Heart left ventricle (tissue), 16 donors: ENCODE results near the gene AFF1. TPM values are rescaled to one million over a fixed set of nuclear protein-coding genes. Genes with fewer than 3 reads are reported as not detected.

Experiments
- ATAC-seq, 4 donors: fragments of 200-7000 bp; cut with Tn5 transposase; one replicate each; pipeline ENCODE4 v1.9.1; 2020 to 2022; ENCODE audit warnings: moderate library complexity in 4 of 4, mild to moderate bottlenecking in 3 of 4, moderate number of reproducible peaks in 1 of 4
- DNase-seq, 5 donors: peaks; one replicate each; pipeline ENCODE4 v3.0.0-alpha.2; 2020
- H3K27ac ChIP-seq, 12 donors: fragments of 200-600 bp; sonication (generic) in 4 of 12; one replicate each; pipeline versions ENCODE4 v1.5.0 to v1.8.0; 2016 to 2022; ENCODE audit warnings: mild to moderate bottlenecking in 2 of 12
- H3K27me3 ChIP-seq, 9 donors: fragments of 200-600 bp; sonication (generic) in 2 of 9; one replicate each; pipeline versions ENCODE4 v1.5.1 to v1.8.0; 2016 to 2022; ENCODE audit warnings: mild to moderate bottlenecking in 3 of 9
- H3K36me3 ChIP-seq, 9 donors: fragments of 200-600 bp; sonication (generic) in 2 of 9; one replicate each; pipeline versions ENCODE4 v1.5.0 to v1.8.0; 2018 to 2022; ENCODE audit warnings: mild to moderate bottlenecking in 2 of 9
- H3K4me1 ChIP-seq, 12 donors: fragments of 200-600 bp; sonication (generic) in 4 of 12; one replicate each; pipeline versions ENCODE4 v1.5.0 to v1.8.0; 2016 to 2022; ENCODE audit warnings: mild to moderate bottlenecking in 3 of 12
- H3K4me3 ChIP-seq, 12 donors: fragments of 200-600 bp; sonication (generic) in 4 of 12; one replicate each; pipeline versions ENCODE4 v1.5.0 to v1.8.0; 2017 to 2022; ENCODE audit warnings: mild to moderate bottlenecking in 9 of 12, moderate library complexity in 4 of 12
- H3K9me3 ChIP-seq, 12 donors: fragments of 200-600 bp; sonication (generic) in 4 of 12; one replicate each; pipeline versions ENCODE4 v1.5.0 to v1.8.0; 2016 to 2022; ENCODE audit warnings: mild to moderate bottlenecking in 1 of 12
- POLR2A ChIP-seq, 2 donors: fragments of 450-650 bp; IDR thresholded peaks; one replicate each; pipeline ENCODE4 v1.6.1; 2017; ENCODE audit warnings: antibody characterized with exemption in 2 of 2, mild to moderate bottlenecking in 2 of 2, moderate library complexity in 2 of 2
- WGBS, 4 donors: extraction: QIAGEN DNeasy Blood & Tissue Kit in 2 of 4; methylation state at CpG; one replicate each; pipeline versions ENCODE4 v1.1.5 to v1.1.7; 2013 to 2018; 5-methylcytosine and 5-hydroxymethylcytosine counted together
- intact Hi-C, 10 donors: fragments of 100-400 bp; cut with DNase I; formaldehyde crosslinking; loops; one replicate each; pipeline versions ENCODE4 v1.11.1 to v1.14.2; 2022
- polyA plus RNA-seq, 2 donors: library from polyadenylated mRNA; stranded (reverse); fragments of 200-250 nt; gene quantifications; one replicate each; pipeline ENCODE4 v1.2.3, GENCODE V29; 2013
- total RNA-seq, 9 donors: library from RNA; depleted of rRNA in 2 of 9; stranded (reverse); fragments of >200 nt in 2 of 9; fragmentation: NEBNext Ultra II Directional in 3 of 9; extraction: Animal tissue kit (Norgen Biotek cat#: 25700) in 3 of 9; gene quantifications; one replicate each; pipeline versions ENCODE4 v1.1.0 to v1.2.4, GENCODE V29; 2016 to 2023
- TF ChIP-seq, protein P1 (sequence below), 12 donors: fragments of 200-600 bp; sonication (generic) in 4 of 12; IDR thresholded peaks; one replicate each; pipeline versions ENCODE4 v1.5.0 to v1.8.0; 2018 to 2022; ENCODE audit warnings: antibody characterized with exemption in 12 of 12, mild to moderate bottlenecking in 5 of 12
- donor health status: ischemic (EF 13 %, LVEDD 7.1; RV severe dilation, severe dysfunction).
- donor health status: healthy with polysubstance abuse.
- donor health status: DM: no; HTN: yes; CAD: no.
- donor health status: DM: no; HTN: no; CAD: no.
- donor health status: ischemic (EF 25% LVEDD 6.9; RV normal size, moderate dysfunction).
- donor health status: ischemic (EF 25% LVEDD 5.7; RV mildly dilated, moderate dysfunction).
- donor health status: healthy.
- donor health status: DM: yes; HTN: yes; CAD: no.
- donor health status: ischemic (EF 35%, LVEDD 5.7; RV mildly dilated, moderate dysfunction).
- donor health status: nonischemic (EF 11% LVEDD 7.7; RV severe dilation, severe dysfunction).
- donor health status: DM: yes; HTN: yes; CAD: no.
- donor health status: PGD.
- donor health status: ischemic (EF 29% LVEDD 5.4; RV normal size, mild dysfunction).
- donor health status: nonischemic (EF 23%, LVEDD 6.1; RV moderate dilation, normal function).

AFF1 gene
- total and polyA plus RNA-seq, 11 donors, result 51.8 to 96.5 (median 72.8) TPM

DNA sequence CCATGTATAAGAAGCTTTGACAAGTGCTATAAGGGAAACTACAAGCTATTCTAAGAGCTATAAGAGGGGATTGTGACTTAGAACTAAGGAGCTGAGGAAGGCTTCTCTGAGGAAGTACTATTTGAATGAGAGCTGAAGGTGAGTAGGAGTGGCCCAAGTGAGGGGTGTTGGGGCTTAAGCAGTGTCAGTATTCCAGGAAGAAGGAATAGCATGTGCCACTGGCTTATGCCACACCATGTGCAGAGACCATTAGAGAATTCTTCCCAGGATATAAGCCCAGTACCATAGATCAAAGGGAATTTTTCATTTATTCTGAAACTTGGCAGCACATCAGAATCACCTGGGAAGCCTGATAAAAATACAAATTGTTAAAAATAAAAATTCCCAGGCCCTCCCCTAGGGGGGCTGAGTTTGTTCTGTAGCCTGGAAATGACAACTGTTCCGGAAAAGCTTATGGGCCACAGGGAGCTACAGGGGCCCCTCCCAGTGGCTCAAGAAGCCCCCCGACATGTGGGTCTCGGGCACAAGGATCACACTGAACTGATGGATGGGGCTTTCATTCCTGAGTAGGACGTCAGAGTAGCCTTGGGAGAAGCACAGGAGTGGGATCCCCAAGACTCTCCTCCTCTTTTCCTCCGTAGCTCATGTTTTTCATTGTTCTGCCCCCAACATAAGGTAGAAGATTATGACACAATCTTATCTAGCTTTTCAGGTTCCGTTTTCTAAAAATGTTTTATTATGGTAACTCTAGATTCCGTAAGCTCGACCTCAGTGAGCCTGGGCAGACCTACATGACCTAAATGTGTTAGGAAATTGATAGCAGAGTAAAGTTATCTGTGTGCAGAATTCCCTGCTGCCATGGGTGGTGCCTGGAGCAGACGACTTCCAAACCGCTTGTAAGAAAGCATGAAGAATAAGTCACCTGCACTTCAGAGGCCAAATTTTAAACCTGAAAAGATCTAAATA, 119.3 kb downstream of the AFF1 start:
- H3K27ac ChIP-seq, result peak overlapping the region; percentile 44 to 84 (median 69)
- peak overlapping the region in 2 of 12 donors; percentile 6 to 20 for H3K4me3 ChIP-seq
- intact Hi-C loops, result loop anchor here in 1 of 10 donors (2.0 kb wide), 1 partner anchor 47 kb away; no protein-coding TSS in a partner anchor
- H3K36me3 ChIP-seq, result peaks cover 0 to 11% (median 0%) of the 10 kb centered on the region in 9 donors
- DNase-seq (no peak), ATAC-seq (peak in 3 of 4 donors; percentile 16 to 55 (median 47))
- H3K27me3 ChIP-seq, result no peaks in the 10 kb centered on the region
- H3K4me1 ChIP-seq, result peaks cover 18 to 100% (median 83%) of the 10 kb centered on the region in 12 donors
- H3K9me3 ChIP-seq, result no peaks in the 10 kb centered on the region
- TF ChIP-seq, protein P1, sequence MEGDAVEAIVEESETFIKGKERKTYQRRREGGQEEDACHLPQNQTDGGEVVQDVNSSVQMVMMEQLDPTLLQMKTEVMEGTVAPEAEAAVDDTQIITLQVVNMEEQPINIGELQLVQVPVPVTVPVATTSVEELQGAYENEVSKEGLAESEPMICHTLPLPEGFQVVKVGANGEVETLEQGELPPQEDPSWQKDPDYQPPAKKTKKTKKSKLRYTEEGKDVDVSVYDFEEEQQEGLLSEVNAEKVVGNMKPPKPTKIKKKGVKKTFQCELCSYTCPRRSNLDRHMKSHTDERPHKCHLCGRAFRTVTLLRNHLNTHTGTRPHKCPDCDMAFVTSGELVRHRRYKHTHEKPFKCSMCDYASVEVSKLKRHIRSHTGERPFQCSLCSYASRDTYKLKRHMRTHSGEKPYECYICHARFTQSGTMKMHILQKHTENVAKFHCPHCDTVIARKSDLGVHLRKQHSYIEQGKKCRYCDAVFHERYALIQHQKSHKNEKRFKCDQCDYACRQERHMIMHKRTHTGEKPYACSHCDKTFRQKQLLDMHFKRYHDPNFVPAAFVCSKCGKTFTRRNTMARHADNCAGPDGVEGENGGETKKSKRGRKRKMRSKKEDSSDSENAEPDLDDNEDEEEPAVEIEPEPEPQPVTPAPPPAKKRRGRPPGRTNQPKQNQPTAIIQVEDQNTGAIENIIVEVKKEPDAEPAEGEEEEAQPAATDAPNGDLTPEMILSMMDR (IDR thresholded peaks at IDR 0.05), result peak in 7 of 12 donors; percentile 2 to 21 (median 10)
- no peak for TF ChIP-seq POLR2A (IDR thresholded peaks at IDR 0.05)
- WGBS, 4 donors, result 28 to 39% (median 35%) methylated on average over 10 of the region's 10 CpGs

DNA sequence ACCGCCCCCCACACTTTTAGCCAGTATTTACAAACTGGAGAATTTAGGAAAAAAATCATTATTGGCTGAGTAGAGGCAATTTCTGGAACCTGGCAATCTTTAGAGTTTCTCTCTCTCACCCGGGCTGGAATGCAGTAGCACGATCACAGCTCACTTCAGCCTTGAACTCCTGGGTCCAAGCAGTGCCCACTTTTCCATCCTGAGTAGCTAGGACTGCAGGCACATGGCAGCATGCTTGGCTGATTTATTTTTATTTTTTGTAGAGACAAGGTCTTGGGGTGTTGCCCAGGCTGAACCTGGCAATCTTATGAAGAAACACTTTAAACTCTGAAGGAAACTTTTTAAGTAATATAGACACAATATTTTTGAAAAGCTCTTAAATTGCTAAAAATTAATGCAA, 120.1 kb downstream of the AFF1 start:
- DNase-seq (no peak), ATAC-seq (no peak)
- peaks cover 18 to 98% (median 79%) of the 10 kb centered on the region in 12 donors for H3K4me1 ChIP-seq
- peak overlapping the region in 1 of 12 donors; percentile 20 for H3K4me3 ChIP-seq
- peak overlapping the region; percentile 44 to 84 (median 69) for H3K27ac ChIP-seq
- H3K36me3 ChIP-seq, result peaks cover 0 to 11% (median 0%) of the 10 kb centered on the region in 9 donors
- 25 to 38% (median 32%) methylated on average over 3 of the region's 3 CpGs for WGBS, 4 donors
- H3K27me3 ChIP-seq, result no peaks in the 10 kb centered on the region
- H3K9me3 ChIP-seq, result no peaks in the 10 kb centered on the region
- intact Hi-C loops, result loop anchor here in 4 of 10 donors (2.0 to 5.0 kb wide), 2 partner anchors 48 kb away; no protein-coding TSS in a partner anchor
- no peak for TF ChIP-seq POLR2A (IDR thresholded peaks at IDR 0.05)
- TF ChIP-seq, protein P1 (IDR thresholded peaks at IDR 0.05), result no peak

DNA sequence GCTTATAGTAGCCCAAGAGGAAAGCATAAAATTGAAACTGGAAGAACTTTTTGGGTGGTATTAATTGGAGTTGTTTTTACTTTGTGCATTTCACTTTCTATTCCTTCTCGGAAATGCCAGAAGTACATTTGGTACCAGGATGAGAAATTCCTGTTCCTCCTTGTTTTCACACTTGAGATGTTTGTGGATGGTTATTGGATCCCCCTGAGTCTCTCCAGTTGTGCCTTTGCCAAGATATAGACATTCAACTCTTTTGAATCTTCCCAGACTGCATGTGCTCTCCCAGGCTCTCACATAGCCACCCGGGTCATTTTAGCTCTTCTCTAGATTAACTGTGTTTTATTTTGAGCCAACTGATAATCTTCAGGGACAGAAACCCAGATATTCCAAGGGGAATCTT, 120.5 kb downstream of the AFF1 start:
- intact Hi-C loops, result loop anchor here in 4 of 10 donors (2.0 to 5.0 kb wide), 2 partner anchors 48 to 49 kb away; no protein-coding TSS in a partner anchor
- Histone ChIP-seq H3K4me1 (peaks cover 18 to 97% (median 77%) of the 10 kb centered on the region in 12 donors), H3K9me3 (no peaks in the 10 kb centered on the region), H3K27ac (peak overlapping the region; percentile 44 to 84 (median 69)), H3K4me3 (peak overlapping the region in 1 of 12 donors; percentile 20), H3K27me3 (no peaks in the 10 kb centered on the region), H3K36me3 (peaks cover 0 to 13% (median 0%) of the 10 kb centered on the region in 9 donors)
- TF ChIP-seq, protein P1 (IDR thresholded peaks at IDR 0.05), result no peak
- TF ChIP-seq POLR2A (IDR thresholded peaks at IDR 0.05), result no peak
- peak; percentile 19 to 30 (median 25) for ATAC-seq
- WGBS, 4 donors, result 13 to 38% (median 14%) methylated on average over 2 of the region's 2 CpGs
- no peak for DNase-seq

DNA sequence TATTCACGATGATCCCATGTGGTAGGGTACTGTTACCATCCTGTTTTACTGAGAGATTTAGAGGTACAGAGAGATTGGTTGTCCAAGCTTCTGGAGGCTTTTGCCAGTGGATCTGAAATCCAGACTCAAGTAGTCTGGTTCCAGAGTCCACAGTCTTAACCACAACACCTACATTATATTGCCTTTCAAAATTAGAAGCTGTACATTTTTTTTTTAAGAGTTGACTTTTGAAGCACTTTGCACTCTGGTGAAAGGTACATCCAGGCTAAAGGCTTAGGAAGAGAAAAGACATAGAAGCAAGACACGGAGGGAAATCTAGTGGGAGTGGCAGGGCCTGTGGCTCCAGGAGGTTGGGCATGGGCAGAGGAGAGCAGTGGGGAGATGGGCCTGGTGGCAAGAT, 122.1 kb downstream of the AFF1 start:
- intact Hi-C loops, result loop anchor here in 3 of 10 donors (5.0 kb wide), 1 partner anchor 50 kb away; no protein-coding TSS in a partner anchor
- no peaks in the 10 kb centered on the region for H3K27me3 ChIP-seq
- 71 to 78% (median 75%) methylated on average over 2 of the region's 2 CpGs for WGBS, 4 donors
- ATAC-seq, result no peak
- TF ChIP-seq, protein P1 (IDR thresholded peaks at IDR 0.05), result no peak
- no peak for TF ChIP-seq POLR2A (IDR thresholded peaks at IDR 0.05)
- H3K4me3 ChIP-seq, result no peak overlapping the region
- peaks cover 0 to 12% (median 3%) of the 10 kb centered on the region in 9 donors for H3K36me3 ChIP-seq
- no peaks in the 10 kb centered on the region for H3K9me3 ChIP-seq
- peaks cover 18 to 95% (median 76%) of the 10 kb centered on the region in 12 donors for H3K4me1 ChIP-seq
- H3K27ac ChIP-seq, result peak overlapping the region; percentile 31 to 80 (median 68)
- DNase-seq, result no peak
